Stimulated activated naive B cell treated with anti-CD40 and anti-IgM and Interleukin-4, amounts not matched to agents 10 μg/mL and 1 μg/mL and 100 μg/mL, for 72 hours (primary cell): ENCODE measurements around the gene PXDN.
A peak's percentile ranks its signal among the peaks of the same experiment; 100 is the strongest.
"Not testable (repeated sequence)": the region's sequence is repeated elsewhere in the genome, so short reads cannot be mapped to it uniquely, and the experiment has no call there.

ENCODE experiments used
- ATAC-seq, 2 donors: fragments of 150-1000 bp; cut with Tn5 transposase; replicated peaks; 2 replicates each; pipeline ENCODE4 v1.10.0; 2021; ENCODE audit warnings: moderate library complexity in 1 of 2
- DNase-seq: peaks from one replicate; pipeline ENCODE4 v3.0.0; 2021
- H3K27ac Mint-ChIP-seq: one replicate; pipeline ENCODE4 v1.8.0; 2022; ENCODE audit warnings: mild to moderate bottlenecking, mixed read lengths
- H3K27me3 Mint-ChIP-seq, 2 donors: one replicate each; pipeline ENCODE4 v1.8.0; 2022; ENCODE audit warnings: mixed read lengths in 2 of 2
- H3K36me3 Mint-ChIP-seq, 2 donors: one replicate each; pipeline ENCODE4 v1.8.0; 2022; ENCODE audit warnings: mixed read lengths in 2 of 2, mild to moderate bottlenecking in 1 of 2
- H3K4me1 Mint-ChIP-seq, 2 donors: one replicate each; pipeline ENCODE4 v1.8.0; 2022; ENCODE audit warnings: mixed read lengths in 2 of 2, mild to moderate bottlenecking in 1 of 2
- H3K4me3 Mint-ChIP-seq, 2 donors: one replicate each; pipeline ENCODE4 v1.8.0; 2022; ENCODE audit warnings: mild to moderate bottlenecking in 2 of 2, mixed read lengths in 2 of 2, moderate library complexity in 1 of 2
- H3K9me3 Mint-ChIP-seq, 2 donors: one replicate each; pipeline ENCODE4 v1.8.0; 2022; ENCODE audit warnings: mixed read lengths in 2 of 2, mild to moderate bottlenecking in 1 of 2

PXDN gene

GRCh38 chr2:1721706-1722646 lies 22.3 kb downstream of the PXDN start:
- H3K27me3 Mint-ChIP-seq: peaks cover 6 to 7% of the 10 kb centered on the region in 2 donors
- H3K9me3 Mint-ChIP-seq: peaks cover 5 to 11% of the 10 kb centered on the region in 2 donors
- H3K27ac Mint-ChIP-seq: no peak overlapping the region
- H3K36me3 Mint-ChIP-seq: no peaks in the 10 kb centered on the region
- no peaks in the 10 kb centered on the region for H3K4me1 Mint-ChIP-seq
- ATAC-seq: peak; percentile 38 to 67
- no peak for DNase-seq
- H3K4me3 Mint-ChIP-seq: no peak overlapping the region

- Mint-ChIP-seq H3K4me3 (no peak overlapping the region), H3K27me3 (peaks cover 18 to 23% of the 10 kb centered on the region in 2 donors), H3K9me3 (peaks cover 5 to 11% of the 10 kb centered on the region in 2 donors), H3K36me3 (no peaks in the 10 kb centered on the region), H3K4me1 (no peaks in the 10 kb centered on the region), H3K27ac (no peak overlapping the region)
- ATAC-seq (peak; percentile 7 to 27), DNase-seq (no peak)
Measured at GRCh38 chr2:1718339-1719220, 25.7 kb downstream of the PXDN start.

DNA sequence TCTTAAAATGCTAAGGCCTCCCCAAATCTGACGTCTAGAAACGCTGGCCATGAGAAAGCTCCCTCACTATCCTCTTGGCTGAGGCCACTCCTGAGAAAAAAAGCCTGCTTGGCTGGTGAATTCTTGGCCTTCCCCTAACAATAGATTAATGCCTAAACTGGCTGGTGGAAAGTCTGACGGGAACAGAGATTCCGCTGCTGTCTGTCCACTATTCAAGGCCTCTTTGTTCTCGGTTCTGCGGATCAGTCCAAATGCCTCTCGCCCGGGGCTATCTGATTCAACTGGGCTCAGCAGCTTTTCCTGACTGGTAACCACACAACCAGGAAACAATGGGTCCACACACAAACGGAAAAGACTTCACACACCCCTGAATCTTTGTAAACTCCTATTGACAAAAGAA lies 27.2 kb downstream of the PXDN start:
- Mint-ChIP-seq H3K4me3 (no peak overlapping the region), H3K9me3 (peaks cover 5 to 11% of the 10 kb centered on the region in 2 donors), H3K4me1 (peaks cover 0 to 2% of the 10 kb centered on the region in 2 donors), H3K27ac (no peak overlapping the region), H3K27me3 (peaks cover 21 to 32% of the 10 kb centered on the region in 2 donors), H3K36me3 (no peaks in the 10 kb centered on the region)
- DNase-seq (no peak), ATAC-seq (no peak)

DNA sequence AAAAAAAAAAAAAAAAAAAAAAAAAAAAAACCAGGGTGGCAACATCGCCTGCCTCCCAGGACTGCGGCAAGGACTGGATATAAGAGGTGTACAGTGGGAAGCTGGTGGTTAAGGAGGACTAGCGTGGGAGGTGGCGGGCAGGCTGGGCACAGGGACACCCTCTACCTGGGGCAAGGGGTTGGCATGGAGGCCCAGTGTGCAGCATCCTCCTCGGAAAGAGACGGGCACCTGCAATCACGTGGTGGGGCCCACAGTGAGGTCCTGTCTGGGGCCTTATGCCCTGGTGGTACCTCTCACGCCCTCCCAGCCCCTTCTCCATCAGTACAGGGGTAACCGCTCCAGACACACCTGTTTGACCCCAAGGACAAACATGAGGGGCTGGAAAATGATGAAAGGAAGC lies 27.9 kb downstream of the PXDN start:
- DNase-seq: no peak
- peaks cover 5 to 11% of the 10 kb centered on the region in 2 donors for H3K9me3 Mint-ChIP-seq
- H3K36me3 Mint-ChIP-seq: peaks cover 0 to 3% of the 10 kb centered on the region in 2 donors
- peaks cover 0 to 2% of the 10 kb centered on the region in 2 donors for H3K4me1 Mint-ChIP-seq
- H3K27ac Mint-ChIP-seq: no peak overlapping the region
- H3K4me3 Mint-ChIP-seq: no peak overlapping the region
- no peak for ATAC-seq
- H3K27me3 Mint-ChIP-seq: peaks cover 25 to 36% of the 10 kb centered on the region in 2 donors

GRCh38 chr2:1716014-1716305 lies 28.4 kb downstream of the PXDN start:
- not testable (repeated sequence) for ATAC-seq, H3K4me1 Mint-ChIP-seq, H3K27ac Mint-ChIP-seq, H3K36me3 Mint-ChIP-seq, H3K4me3 Mint-ChIP-seq, DNase-seq
- Mint-ChIP-seq H3K9me3 (peaks cover 5 to 11% of the 10 kb centered on the region in 2 donors), H3K27me3 (peaks cover 27 to 36% of the 10 kb centered on the region in 2 donors)

GRCh38 chr2:1715184-1716013 lies 28.9 kb downstream of the PXDN start:
- ATAC-seq (no peak), DNase-seq (no peak)
- peaks cover 28 to 32% of the 10 kb centered on the region in 2 donors for H3K27me3 Mint-ChIP-seq
- H3K36me3 Mint-ChIP-seq: peaks cover 0 to 3% of the 10 kb centered on the region in 2 donors
- H3K27ac Mint-ChIP-seq: no peak overlapping the region
- peaks cover 5 to 11% of the 10 kb centered on the region in 2 donors for H3K9me3 Mint-ChIP-seq
- peaks cover 0 to 3% of the 10 kb centered on the region in 2 donors for H3K4me1 Mint-ChIP-seq
- H3K4me3 Mint-ChIP-seq: no peak overlapping the region

DNA sequence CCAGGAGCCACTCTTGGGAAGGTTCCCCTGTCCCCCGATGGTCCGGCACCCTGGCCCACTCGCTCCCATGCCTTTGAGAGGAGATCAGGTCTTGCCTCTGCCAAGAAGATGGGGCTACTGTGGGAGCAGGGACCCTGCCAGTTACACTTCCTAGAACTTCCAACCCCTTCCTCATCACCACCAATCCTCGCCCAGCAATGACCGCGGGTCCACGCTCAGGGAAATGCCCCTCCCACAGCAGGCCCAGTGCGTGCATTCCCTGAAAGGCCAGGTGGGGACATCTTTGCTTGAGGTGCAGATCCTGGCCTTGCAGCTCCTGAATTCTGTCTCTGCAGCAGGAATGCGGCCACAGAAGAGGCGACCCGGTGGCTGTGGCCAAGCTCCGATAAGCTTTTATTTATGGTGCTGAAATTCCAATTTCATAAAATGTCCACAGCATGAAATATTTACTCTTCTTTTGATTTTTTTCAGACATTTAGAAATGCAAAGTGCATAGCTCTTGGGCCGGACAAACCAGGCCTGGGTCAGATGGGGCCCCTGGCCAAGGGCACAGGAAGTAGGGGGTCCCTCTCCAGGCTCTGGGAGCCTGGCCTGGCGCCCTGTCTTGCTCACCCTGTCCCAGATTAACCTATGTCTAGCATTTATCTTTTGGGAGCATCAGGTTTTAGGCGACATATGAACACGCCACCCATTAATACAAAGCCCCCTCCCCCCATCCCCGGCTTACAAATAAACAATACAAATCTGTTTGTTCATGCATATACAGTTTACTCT lies 29.8 kb downstream of the PXDN start:
- no peak for ATAC-seq
- no peak overlapping the region for H3K4me3 Mint-ChIP-seq
- H3K27ac Mint-ChIP-seq: peak overlapping the region; percentile 71
- H3K9me3 Mint-ChIP-seq: peaks cover 5 to 11% of the 10 kb centered on the region in 2 donors
- H3K36me3 Mint-ChIP-seq: peaks cover 0 to 3% of the 10 kb centered on the region in 2 donors
- DNase-seq: no peak
- H3K27me3 Mint-ChIP-seq: peaks cover 29 to 30% of the 10 kb centered on the region in 2 donors
- H3K4me1 Mint-ChIP-seq: peaks cover 0 to 4% of the 10 kb centered on the region in 2 donors

DNA sequence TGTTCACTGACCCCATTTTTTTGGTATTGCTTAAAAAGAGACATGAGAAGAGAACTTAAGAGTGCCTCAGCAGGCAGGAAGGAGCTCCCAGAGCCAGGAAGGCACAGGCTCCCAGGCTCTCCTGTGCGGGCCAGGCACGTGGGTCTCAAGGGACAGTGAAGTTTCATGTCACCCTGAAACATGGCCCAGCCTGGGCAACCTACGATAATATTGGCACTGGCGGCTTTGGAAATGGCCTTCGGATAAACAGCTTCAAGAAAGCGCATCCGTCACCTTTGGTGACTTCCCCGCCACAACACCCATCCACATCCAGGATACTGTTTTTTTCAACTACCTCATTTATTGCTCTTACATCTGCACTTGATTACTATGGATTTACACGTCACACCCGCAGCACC lies 30.5 kb downstream of the PXDN start:
- H3K36me3 Mint-ChIP-seq: peaks cover 0 to 3% of the 10 kb centered on the region in 2 donors
- no peak overlapping the region for H3K4me3 Mint-ChIP-seq
- no peak for ATAC-seq
- no peak for DNase-seq
- H3K27me3 Mint-ChIP-seq: peaks cover 29 to 30% of the 10 kb centered on the region in 2 donors
- H3K4me1 Mint-ChIP-seq: peaks cover 0 to 4% of the 10 kb centered on the region in 2 donors
- H3K9me3 Mint-ChIP-seq: peaks cover 5 to 11% of the 10 kb centered on the region in 2 donors
- peak overlapping the region; percentile 71 for H3K27ac Mint-ChIP-seq

GRCh38 chr2:1713142-1713838 lies 31.0 kb downstream of the PXDN start:
- peaks cover 0 to 3% of the 10 kb centered on the region in 2 donors for H3K36me3 Mint-ChIP-seq
- peaks cover 0 to 4% of the 10 kb centered on the region in 2 donors for H3K4me1 Mint-ChIP-seq
- DNase-seq: no peak
- H3K4me3 Mint-ChIP-seq: no peak overlapping the region
- H3K27me3 Mint-ChIP-seq: peaks cover 27 to 29% of the 10 kb centered on the region in 2 donors
- peaks cover 4 to 9% of the 10 kb centered on the region in 2 donors for H3K9me3 Mint-ChIP-seq
- peak in 1 of 2 donors; percentile 29 for ATAC-seq
- no peak overlapping the region for H3K27ac Mint-ChIP-seq

DNA sequence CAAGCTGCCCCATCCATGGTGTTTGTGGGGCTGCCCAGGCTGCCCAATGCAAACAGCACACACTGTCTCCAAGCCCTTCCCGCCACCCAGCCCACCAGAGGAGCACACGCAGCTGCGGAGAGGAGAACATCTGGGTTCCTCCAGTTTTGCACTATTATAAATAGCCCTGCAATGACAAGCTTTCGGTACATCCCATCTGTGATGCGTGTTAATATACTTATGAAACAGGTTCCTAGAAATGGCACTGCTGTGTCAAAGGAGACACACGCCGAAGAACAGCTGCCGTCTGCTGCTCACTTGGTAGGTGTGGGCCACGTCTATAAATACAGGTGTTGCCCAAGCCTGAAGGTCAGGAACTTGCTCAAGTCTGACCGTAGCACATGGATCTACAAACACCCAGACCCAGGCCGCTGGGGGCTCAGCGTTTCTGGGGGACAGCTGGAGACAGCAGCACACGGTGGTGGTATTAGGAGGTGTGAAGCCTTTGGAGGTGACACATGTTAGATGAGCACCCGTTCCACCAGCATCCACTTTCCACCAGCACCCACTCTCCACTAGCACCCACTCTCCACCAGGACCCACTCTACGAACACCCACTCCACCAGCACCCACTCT lies 34.3 kb downstream of the PXDN start:
- Mint-ChIP-seq H3K4me3 (no peak overlapping the region), H3K9me3 (no peaks in the 10 kb centered on the region), H3K4me1 (peaks cover 7 to 12% of the 10 kb centered on the region in 2 donors), H3K27ac (no peak overlapping the region), H3K36me3 (peaks cover 0 to 3% of the 10 kb centered on the region in 2 donors), H3K27me3 (peaks cover 23 to 27% of the 10 kb centered on the region in 2 donors)
- no peak for DNase-seq
- ATAC-seq: no peak

- Mint-ChIP-seq H3K4me1 (peaks cover 7 to 12% of the 10 kb centered on the region in 2 donors), H3K36me3 (peaks cover 0 to 3% of the 10 kb centered on the region in 2 donors), H3K27me3 (peaks cover 19 to 20% of the 10 kb centered on the region in 2 donors), H3K9me3 (no peaks in the 10 kb centered on the region), H3K27ac (no peak overlapping the region), H3K4me3 (no peak overlapping the region)
- ATAC-seq (no peak), DNase-seq (no peak)
Measured at GRCh38 chr2:1709335-1709605, 35.0 kb downstream of the PXDN start.

DNA sequence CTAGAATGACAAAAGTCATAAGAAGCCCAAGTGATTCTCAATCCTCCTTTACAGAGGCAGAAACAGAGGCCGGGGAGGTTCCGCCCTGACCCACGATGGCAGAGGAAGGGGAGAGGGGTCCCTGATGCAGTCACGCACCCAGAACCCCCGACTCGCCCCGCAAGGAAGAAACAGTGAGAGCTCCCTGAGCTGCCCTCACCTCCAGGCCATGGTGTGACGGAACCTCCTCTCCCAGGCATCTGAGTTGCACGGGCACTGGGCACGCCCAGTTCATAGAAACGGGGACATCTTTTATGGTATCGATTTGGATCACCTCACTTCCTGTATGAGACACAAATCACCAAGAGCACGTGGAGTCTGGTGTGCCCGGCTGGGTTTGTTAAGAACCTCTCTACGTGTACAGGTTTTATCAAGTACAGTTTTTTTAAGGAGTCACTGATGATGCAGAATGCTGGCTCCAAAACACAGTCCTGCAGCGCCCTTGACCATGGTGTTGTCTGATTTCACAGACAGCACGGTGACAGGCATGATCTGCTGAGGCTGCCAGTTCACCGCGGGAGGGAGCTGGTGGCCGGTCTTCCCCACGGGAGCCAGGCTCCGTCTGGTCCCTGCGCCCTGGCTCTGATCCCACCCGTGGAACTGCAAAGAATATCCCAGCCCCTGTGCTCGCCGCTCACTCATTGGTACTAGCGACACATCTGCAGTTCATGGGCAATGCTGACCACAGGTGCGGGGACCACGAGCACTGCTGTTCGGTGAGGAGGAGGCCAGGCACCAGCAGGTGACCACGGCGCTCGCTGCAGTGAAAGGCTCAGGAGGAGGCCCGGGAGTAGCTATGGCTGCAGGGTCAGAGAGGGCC lies 35.6 kb downstream of the PXDN start:
- no peaks in the 10 kb centered on the region for H3K9me3 Mint-ChIP-seq
- no peak overlapping the region for H3K4me3 Mint-ChIP-seq
- no peak overlapping the region for H3K27ac Mint-ChIP-seq
- ATAC-seq (no peak), DNase-seq (no peak)
- H3K27me3 Mint-ChIP-seq: peaks cover 13 to 14% of the 10 kb centered on the region in 2 donors
- peaks cover 0 to 3% of the 10 kb centered on the region in 2 donors for H3K36me3 Mint-ChIP-seq
- peaks cover 7 to 12% of the 10 kb centered on the region in 2 donors for H3K4me1 Mint-ChIP-seq
